GM12872 (cell line): ENCODE results near the gene DELE1.
A peak's percentile ranks its signal among the peaks of the same experiment; 100 is the strongest.

Experiments
- TF ChIP-seq, protein P1 (sequence below): IDR thresholded peaks from 3 replicates; pipeline ENCODE4 v1.5.1; 2011; ENCODE audit warnings: low read depth, mild to moderate bottlenecking, low read length, moderate library complexity; ENCODE audit not compliant: insufficient read depth

Gene DELE1

DNA sequence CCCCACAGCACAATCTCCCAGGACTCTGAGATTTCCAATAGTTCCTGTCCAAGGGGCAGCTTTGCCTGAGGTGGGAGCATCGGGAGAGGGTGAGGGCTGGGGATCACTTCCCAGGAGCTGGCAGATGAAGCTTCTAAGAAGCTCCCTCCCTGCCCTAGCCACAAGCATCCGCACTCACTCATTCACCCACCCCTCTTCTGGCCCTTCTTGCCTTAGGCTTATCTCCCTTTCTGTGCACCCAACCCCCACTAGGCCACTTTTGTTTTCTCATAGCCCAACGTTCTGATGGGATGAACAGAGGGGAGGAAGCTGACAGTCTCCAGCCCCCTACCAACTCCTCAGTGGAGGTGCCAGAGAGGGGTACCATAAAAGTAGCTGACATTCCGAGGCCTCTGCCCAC is 41.8 kb upstream of the DELE1 start:
- TF ChIP-seq, protein P1, sequence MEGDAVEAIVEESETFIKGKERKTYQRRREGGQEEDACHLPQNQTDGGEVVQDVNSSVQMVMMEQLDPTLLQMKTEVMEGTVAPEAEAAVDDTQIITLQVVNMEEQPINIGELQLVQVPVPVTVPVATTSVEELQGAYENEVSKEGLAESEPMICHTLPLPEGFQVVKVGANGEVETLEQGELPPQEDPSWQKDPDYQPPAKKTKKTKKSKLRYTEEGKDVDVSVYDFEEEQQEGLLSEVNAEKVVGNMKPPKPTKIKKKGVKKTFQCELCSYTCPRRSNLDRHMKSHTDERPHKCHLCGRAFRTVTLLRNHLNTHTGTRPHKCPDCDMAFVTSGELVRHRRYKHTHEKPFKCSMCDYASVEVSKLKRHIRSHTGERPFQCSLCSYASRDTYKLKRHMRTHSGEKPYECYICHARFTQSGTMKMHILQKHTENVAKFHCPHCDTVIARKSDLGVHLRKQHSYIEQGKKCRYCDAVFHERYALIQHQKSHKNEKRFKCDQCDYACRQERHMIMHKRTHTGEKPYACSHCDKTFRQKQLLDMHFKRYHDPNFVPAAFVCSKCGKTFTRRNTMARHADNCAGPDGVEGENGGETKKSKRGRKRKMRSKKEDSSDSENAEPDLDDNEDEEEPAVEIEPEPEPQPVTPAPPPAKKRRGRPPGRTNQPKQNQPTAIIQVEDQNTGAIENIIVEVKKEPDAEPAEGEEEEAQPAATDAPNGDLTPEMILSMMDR = no peak

DNA sequence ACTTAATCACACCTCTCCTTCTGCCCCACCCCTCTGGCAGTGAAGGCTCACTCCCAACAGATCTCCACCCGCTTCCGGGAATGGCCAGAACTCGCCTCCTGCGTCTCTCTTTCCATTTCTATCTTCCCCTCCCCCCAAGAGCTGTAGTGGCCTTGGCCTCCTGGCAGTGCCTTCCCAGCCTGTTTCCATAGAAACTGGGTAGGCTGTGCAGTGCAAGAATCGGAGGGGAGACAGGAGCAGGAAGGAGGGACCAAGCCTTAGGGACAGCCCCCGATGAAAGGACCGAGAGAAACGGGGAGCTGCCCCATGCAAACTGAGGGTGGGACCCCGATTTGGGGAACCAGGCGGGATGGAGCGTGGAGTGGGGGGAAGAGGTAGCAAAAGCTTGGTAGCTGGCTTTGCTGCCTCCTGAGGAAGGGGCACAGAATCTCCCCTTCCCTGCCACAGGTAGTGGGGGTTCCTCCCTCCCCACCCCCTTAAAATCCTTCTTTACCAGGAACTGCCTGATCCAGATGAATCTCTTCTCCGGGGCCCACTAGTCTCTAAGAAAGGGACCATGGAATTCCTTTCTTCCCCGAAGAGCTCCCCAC is 41.0 kb upstream of the DELE1 start:
- TF ChIP-seq, protein P1 = no peak

GRCh38 chr5:141883184-141883891 is 40.3 kb upstream of the DELE1 start:
- TF ChIP-seq, protein P1 = no peak

DNA sequence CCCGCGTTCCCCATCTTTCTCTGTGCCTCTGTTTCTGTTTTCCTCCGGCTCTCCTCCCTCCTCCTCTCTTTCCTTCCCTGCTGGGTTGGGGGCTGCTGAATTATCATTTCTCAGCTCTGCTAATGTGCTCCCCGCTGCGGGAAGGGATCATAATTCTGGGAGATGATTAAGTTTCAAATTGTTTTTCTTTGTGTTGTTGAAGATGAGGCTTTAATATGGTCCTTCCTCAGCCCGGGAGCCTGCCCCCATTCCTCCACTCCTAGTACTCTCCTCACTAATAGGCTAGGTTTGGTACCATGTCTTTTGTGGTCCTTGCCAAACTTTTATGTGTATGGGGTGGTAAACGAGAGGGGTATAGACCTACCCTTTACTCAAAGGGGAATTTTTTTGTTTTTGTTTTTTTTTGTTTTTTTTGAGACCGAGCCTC is 39.8 kb upstream of the DELE1 start:
- TF ChIP-seq, protein P1 = no peak

- TF ChIP-seq, protein P1 = peak; percentile 46
Measured at GRCh38 chr5:141889282-141889871, 34.3 kb upstream of the DELE1 start.

GRCh38 chr5:141897425-141897824 is 26.2 kb upstream of the DELE1 start:
- TF ChIP-seq, protein P1 = no peak

GRCh38 chr5:141898448-141899049 is 25.1 kb upstream of the DELE1 start:
- TF ChIP-seq, protein P1 = no peak
